Endodermal cell (in vitro differentiated cells): ENCODE data around the gene FDXR. TPM values are rescaled to one million over a fixed set of nuclear protein-coding genes. Genes with fewer than 3 reads are reported as not detected.
"Not testable (repeated sequence)": the region's sequence is repeated elsewhere in the genome, so short reads cannot be mapped to it uniquely, and the experiment has no call there.

Source experiments
- DNase-seq: peaks from one replicate; pipeline ENCODE4 v3.0.0-alpha.2; 2017
- H3K27ac ChIP-seq: 2 replicates; pipeline ENCODE4 v1.5.1; 2013; ENCODE audit warnings: mild to moderate bottlenecking, low read depth, low read length, moderate library complexity
- H3K27me3 ChIP-seq: 2 replicates; pipeline ENCODE4 v1.6.1; 2013; ENCODE audit warnings: mild to moderate bottlenecking, low read length, moderate library complexity; ENCODE audit not compliant: insufficient read depth, control insufficient read depth, poor library complexity, severe bottlenecking
- H3K36me3 ChIP-seq: 2 replicates; pipeline ENCODE4 v1.7.0; 2013; ENCODE audit warnings: mild to moderate bottlenecking, low read length, moderate library complexity; ENCODE audit not compliant: control insufficient read depth, insufficient read depth
- H3K4me1 ChIP-seq: one replicate; pipeline ENCODE4 v1.7.0; 2013; ENCODE audit warnings: low read length; ENCODE audit not compliant: control insufficient read depth, insufficient read depth
- H3K4me3 ChIP-seq: 2 replicates; pipeline ENCODE4 v1.5.1; 2013; ENCODE audit warnings: mild to moderate bottlenecking, low read length, moderate library complexity
- H3K9ac ChIP-seq: 2 replicates; pipeline ENCODE4 v1.6.1; 2013; ENCODE audit warnings: mild to moderate bottlenecking, low read length, moderate library complexity; ENCODE audit not compliant: poor library complexity, severe bottlenecking; ENCODE audit errors: extremely low read depth
- H3K9me3 ChIP-seq: 2 replicates; pipeline ENCODE4 v1.6.1; 2013; ENCODE audit warnings: mild to moderate bottlenecking, low read length, moderate library complexity; ENCODE audit not compliant: control insufficient read depth
- H3K27ac Mint-ChIP-seq: 2 replicates; pipeline ENCODE4 v1.8.0; 2020; ENCODE audit warnings: mixed read lengths
- H3K27me3 Mint-ChIP-seq: 2 replicates; pipeline ENCODE4 v1.8.0; 2021; ENCODE audit warnings: mild to moderate bottlenecking, mixed read lengths; ENCODE audit not compliant: insufficient read depth
- H3K36me3 Mint-ChIP-seq: 2 replicates; pipeline ENCODE4 v1.8.0; 2020; ENCODE audit warnings: low read depth, mixed read lengths
- H3K4me1 Mint-ChIP-seq: 2 replicates; pipeline ENCODE4 v1.8.0; 2020; ENCODE audit warnings: mixed read lengths
- H3K4me3 Mint-ChIP-seq: 2 replicates; pipeline ENCODE4 v1.8.0; 2020; ENCODE audit warnings: mild to moderate bottlenecking, moderate library complexity, mixed read lengths
- H3K9me3 Mint-ChIP-seq: 2 replicates; pipeline ENCODE4 v1.8.0; 2020; ENCODE audit warnings: mild to moderate bottlenecking, mixed read lengths
- CTCF ChIP-seq: fragments of 200-600 bp; sonication (generic); conservative IDR thresholded peaks from 2 replicates; pipeline ENCODE4 v1.5.0; 2021; ENCODE audit warnings: antibody characterized with exemption, mild to moderate bottlenecking
- WGBS, 2 experiments: methylation state at CpG; one replicate each; pipeline versions ENCODE4 v1.1.5 to v1.1.7; 2013; ENCODE audit warnings: missing lambda C conversion rate in 2 of 2, mixed read lengths in 1 of 2; ENCODE audit not compliant: insufficient coverage in 1 of 2, insufficient read length in 1 of 2; 5-methylcytosine and 5-hydroxymethylcytosine counted together
- total RNA-seq, 2 donors: library from RNA; stranded (reverse); fragmentation: NEBNext Ultra II Directional in 1 of 2; extraction: Animal tissue kit (Norgen Biotek cat#: 25700) in 1 of 2; gene quantifications; 2 replicates in 1 of 2; 3 replicates in 1 of 2; pipeline ENCODE4 v1.2.1, GENCODE V29; 2021

FDXR gene
- total RNA-seq, 2 donors from 2014 or later: 17.3 to 19.4 TPM

- WGBS, 2 experiments: 93 to 100% methylated on average over 3 to 11 of the region's 11 CpGs
These were observed 44.0 kb upstream of the FDXR start for GRCh38 chr17:74916851-74917199.

GRCh38 chr17:74916136-74916850 lies 43.5 kb upstream of the FDXR start:
- WGBS, 2 experiments: 89 to 95% methylated on average over 6 to 13 of the region's 13 CpGs
- H3K27ac Mint-ChIP-seq: no peak overlapping the region
- H3K9me3 Mint-ChIP-seq: peaks cover 4% of the 10 kb centered on the region
- no peak overlapping the region for H3K4me3 Mint-ChIP-seq
- Histone ChIP-seq H3K27me3 (peaks cover under 1% of the 10 kb centered on the region), H3K27ac (no peak overlapping the region), H3K4me3 (no peak overlapping the region), H3K36me3 (no peaks in the 10 kb centered on the region), H3K4me1 (no peaks in the 10 kb centered on the region), H3K9me3 (no peaks in the 10 kb centered on the region), H3K9ac (no peak overlapping the region)
- peaks cover 34% of the 10 kb centered on the region for H3K27me3 Mint-ChIP-seq
- no peak for TF ChIP-seq CTCF
- peaks cover 2% of the 10 kb centered on the region for H3K4me1 Mint-ChIP-seq
- H3K36me3 Mint-ChIP-seq: no peaks in the 10 kb centered on the region
- no peak for DNase-seq

More at GRCh38 chr17:74916851-74917199, 44.0 kb upstream of the FDXR start:
- Histone ChIP-seq H3K36me3 (no peaks in the 10 kb centered on the region), H3K27me3 (peaks cover 6% of the 10 kb centered on the region), H3K4me1 (no peaks in the 10 kb centered on the region), H3K9ac (no peak overlapping the region), H3K27ac (no peak overlapping the region), H3K9me3 (no peaks in the 10 kb centered on the region), H3K4me3 (no peak overlapping the region)
- H3K27ac Mint-ChIP-seq: no peak overlapping the region
- no peak for TF ChIP-seq CTCF
- H3K36me3 Mint-ChIP-seq: no peaks in the 10 kb centered on the region
- H3K27me3 Mint-ChIP-seq: peaks cover 38% of the 10 kb centered on the region
- no peak overlapping the region for H3K4me3 Mint-ChIP-seq
- DNase-seq: peak; percentile 45
- H3K4me1 Mint-ChIP-seq: peaks cover 2% of the 10 kb centered on the region
- peaks cover 4% of the 10 kb centered on the region for H3K9me3 Mint-ChIP-seq

DNA sequence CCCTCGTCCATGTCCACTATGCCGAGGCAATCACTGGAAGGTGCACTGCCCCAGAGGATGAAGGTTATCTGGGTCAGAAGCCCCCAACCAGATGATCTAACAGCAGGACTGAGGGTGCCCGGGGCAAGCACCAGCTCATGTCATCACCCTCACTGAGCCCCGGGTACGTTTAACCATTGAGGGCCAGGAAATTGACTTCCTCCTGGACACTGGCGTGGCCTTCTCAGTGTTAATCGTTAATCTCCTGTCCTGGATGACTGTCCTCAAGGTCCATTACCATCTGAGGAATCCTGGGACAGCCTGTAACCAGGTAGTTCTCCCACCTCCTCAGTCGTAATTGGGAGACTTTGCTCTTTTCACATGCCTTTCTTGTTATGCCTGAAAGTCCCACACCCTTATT lies 38.6 kb upstream of the FDXR start:
- not testable (repeated sequence) for DNase-seq, H3K36me3 Mint-ChIP-seq, H3K36me3 ChIP-seq, H3K27ac Mint-ChIP-seq, H3K9me3 ChIP-seq, H3K4me1 ChIP-seq, H3K4me3 Mint-ChIP-seq, H3K27me3 ChIP-seq, H3K27ac ChIP-seq, H3K9ac ChIP-seq, H3K9me3 Mint-ChIP-seq, H3K4me3 ChIP-seq
- H3K4me1 Mint-ChIP-seq: peaks cover 14% of the 10 kb centered on the region
- H3K27me3 Mint-ChIP-seq: peaks cover 23% of the 10 kb centered on the region
- 87 to 95% methylated on average over 4 to 8 of the region's 8 CpGs for WGBS, 2 experiments

- DNase-seq: peak; percentile 76
- H3K27ac Mint-ChIP-seq, H3K4me1 ChIP-seq, H3K9me3 Mint-ChIP-seq, H3K4me3 Mint-ChIP-seq, H3K27me3 ChIP-seq, H3K27ac ChIP-seq, H3K9me3 ChIP-seq, H3K36me3 Mint-ChIP-seq, H3K36me3 ChIP-seq, H3K9ac ChIP-seq, H3K4me3 ChIP-seq: not testable (repeated sequence)
- TF ChIP-seq CTCF: peak; percentile 32
- peaks cover 14% of the 10 kb centered on the region for H3K4me1 Mint-ChIP-seq
- peaks cover 16% of the 10 kb centered on the region for H3K27me3 Mint-ChIP-seq
- WGBS, 2 experiments: 57 to 69% methylated on average over 4 of the region's 4 CpGs
These were observed 36.3 kb upstream of the FDXR start for GRCh38 chr17:74909097-74909496.
